ENCODE data around the gene KCNJ9. TPM values are rescaled to one million over a fixed set of nuclear protein-coding genes. Genes with fewer than 3 reads are reported as not detected.

The KCNJ9 gene
- total and polyA plus RNA-seq, 2 of the 13 experiments (the other 11 are each of a cell fraction or from before 2014, with no cell fraction given) = not detected

DNA sequence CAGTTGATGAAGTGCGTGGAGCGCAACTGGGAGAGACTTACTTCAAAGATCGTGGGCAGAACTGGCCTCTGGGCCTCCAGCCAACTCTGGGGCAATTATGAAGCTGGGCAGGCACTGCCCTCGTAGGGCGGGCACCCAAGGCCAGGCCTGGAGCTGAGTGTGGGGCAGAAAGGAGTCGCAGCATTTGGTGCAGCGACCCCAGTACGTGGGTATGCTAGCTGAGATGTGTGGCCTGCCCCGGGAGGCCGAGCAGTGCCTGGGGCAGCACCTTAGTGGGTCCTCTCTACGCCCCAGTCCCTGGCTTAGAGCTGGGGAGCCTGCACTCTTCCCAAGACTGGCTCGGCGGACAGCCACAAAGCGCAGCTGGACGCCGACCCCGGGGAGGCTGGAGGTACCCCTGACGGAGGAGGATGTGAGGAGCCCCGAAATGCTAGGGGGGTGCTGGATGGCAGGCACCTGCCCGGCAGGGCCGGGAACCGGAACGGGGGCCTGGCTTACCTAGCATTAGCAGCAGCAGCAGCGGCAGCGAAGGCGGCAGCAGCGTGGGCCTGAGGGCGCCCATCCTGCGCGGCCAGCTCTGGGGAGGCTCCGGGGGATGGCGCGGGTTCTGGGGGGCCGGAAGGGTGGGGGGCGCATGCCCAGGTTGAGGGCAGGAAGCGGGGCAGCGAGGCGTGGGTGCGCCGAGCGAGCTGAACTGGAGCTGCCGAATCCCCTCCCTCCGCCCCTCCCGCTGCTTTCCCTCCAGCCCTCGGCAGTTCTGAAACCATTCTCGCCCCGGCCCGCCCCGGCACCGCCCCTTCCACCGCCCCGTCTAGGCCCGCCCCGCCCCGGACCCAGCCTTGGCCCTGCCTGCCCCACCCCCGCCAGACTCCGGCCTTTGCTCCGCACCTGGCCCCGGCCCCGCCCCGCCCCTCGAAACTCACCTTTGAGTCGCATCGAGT, 16.8 kb downstream of the KCNJ9 start, which contains the start of gene IGSF8 (continued):
- TF ChIP-seq ZNF451 (CRISPR knock-in tag; IDR thresholded peaks at IDR 0.05) (no peak), ZNF562 (CRISPR knock-in tag; IDR thresholded peaks at IDR 0.05; ENCODE audit: borderline replicate concordance) (no peak), REPIN1 (CRISPR knock-in tag; IDR thresholded peaks at IDR 0.05; ENCODE audit: borderline replicate concordance, low read depth) (no peak), ZHX2 (IDR thresholded peaks at IDR 0.05; ENCODE audit: low read depth) (no peak), ZHX2 (CRISPR knock-in tag; IDR thresholded peaks at IDR 0.05; ENCODE audit: borderline replicate concordance) (no peak), ZFP91 (CRISPR knock-in tag; IDR thresholded peaks at IDR 0.05; ENCODE audit: borderline replicate concordance) (peak; percentile 36; the same call in 1 of the 2 replicates), TCF7L2 (IDR thresholded peaks at IDR 0.05; ENCODE audit: low read depth, low read length) (no peak), ZNF607 (CRISPR knock-in tag; IDR thresholded peaks at IDR 0.05; ENCODE audit: borderline replicate concordance) (no peak), HOXA3 (CRISPR knock-in tag; IDR thresholded peaks at IDR 0.05) (0 out of 2 replicates have a peak, but pooled peaks have one; percentile 21), IKZF4 (CRISPR knock-in tag; IDR thresholded peaks at IDR 0.05; ENCODE audit: borderline replicate concordance, low read depth, not compliant biosample characterization) (peak; percentile 36), HDAC1 (CRISPR knock-in tag; IDR thresholded peaks at IDR 0.05) (peak; percentile 58; the same call in 1 of the 2 replicates), PPARG (CRISPR knock-in tag; conservative IDR thresholded peaks at IDR 0.05) (no peak), ZNF878 (CRISPR knock-in tag; IDR thresholded peaks at IDR 0.05) (no peak)
- TF ChIP-seq, protein P1, sequence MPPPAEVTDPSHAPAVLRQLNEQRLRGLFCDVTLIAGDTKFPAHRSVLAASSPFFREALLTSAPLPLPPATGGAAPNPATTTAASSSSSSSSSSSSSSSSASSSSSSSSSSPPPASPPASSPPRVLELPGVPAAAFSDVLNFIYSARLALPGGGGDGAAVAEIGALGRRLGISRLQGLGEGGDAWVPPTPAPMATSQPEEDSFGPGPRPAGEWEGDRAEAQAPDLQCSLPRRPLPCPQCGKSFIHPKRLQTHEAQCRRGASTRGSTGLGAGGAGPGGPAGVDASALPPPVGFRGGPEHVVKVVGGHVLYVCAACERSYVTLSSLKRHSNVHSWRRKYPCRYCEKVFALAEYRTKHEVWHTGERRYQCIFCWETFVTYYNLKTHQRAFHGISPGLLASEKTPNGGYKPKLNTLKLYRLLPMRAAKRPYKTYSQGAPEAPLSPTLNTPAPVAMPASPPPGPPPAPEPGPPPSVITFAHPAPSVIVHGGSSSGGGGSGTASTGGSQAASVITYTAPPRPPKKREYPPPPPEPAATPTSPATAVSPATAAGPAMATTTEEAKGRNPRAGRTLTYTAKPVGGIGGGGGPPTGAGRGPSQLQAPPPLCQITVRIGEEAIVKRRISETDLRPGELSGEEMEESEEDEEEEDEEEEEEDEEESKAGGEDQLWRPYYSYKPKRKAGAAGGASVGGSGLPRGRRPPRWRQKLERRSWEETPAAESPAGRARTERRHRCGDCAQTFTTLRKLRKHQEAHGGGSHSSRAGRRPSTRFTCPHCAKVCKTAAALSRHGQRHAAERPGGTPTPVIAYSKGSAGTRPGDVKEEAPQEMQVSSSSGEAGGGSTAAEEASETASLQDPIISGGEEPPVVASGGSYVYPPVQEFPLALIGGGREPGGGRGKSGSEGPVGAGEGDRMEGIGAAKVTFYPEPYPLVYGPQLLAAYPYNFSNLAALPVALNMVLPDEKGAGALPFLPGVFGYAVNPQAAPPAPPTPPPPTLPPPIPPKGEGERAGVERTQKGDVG (CRISPR knock-in tag; IDR thresholded peaks at IDR 0.05; ENCODE audit: borderline replicate concordance) = no peak
- TF ChIP-seq, protein P2, sequence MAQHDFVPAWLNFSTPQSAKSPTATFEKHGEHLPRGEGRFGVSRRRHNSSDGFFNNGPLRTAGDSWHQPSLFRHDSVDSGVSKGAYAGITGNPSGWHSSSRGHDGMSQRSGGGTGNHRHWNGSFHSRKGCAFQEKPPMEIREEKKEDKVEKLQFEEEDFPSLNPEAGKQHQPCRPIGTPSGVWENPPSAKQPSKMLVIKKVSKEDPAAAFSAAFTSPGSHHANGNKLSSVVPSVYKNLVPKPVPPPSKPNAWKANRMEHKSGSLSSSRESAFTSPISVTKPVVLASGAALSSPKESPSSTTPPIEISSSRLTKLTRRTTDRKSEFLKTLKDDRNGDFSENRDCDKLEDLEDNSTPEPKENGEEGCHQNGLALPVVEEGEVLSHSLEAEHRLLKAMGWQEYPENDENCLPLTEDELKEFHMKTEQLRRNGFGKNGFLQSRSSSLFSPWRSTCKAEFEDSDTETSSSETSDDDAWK (CRISPR knock-in tag; IDR thresholded peaks at IDR 0.05) = no peak
